ENCODE results near the gene TMBIM4. TPM values are rescaled to one million over a fixed set of nuclear protein-coding genes. Genes with fewer than 3 reads are reported as not detected.

The TMBIM4 gene
- total RNA-seq, 2 donors from 2014 or later = 139 to 158 TPM

DNA sequence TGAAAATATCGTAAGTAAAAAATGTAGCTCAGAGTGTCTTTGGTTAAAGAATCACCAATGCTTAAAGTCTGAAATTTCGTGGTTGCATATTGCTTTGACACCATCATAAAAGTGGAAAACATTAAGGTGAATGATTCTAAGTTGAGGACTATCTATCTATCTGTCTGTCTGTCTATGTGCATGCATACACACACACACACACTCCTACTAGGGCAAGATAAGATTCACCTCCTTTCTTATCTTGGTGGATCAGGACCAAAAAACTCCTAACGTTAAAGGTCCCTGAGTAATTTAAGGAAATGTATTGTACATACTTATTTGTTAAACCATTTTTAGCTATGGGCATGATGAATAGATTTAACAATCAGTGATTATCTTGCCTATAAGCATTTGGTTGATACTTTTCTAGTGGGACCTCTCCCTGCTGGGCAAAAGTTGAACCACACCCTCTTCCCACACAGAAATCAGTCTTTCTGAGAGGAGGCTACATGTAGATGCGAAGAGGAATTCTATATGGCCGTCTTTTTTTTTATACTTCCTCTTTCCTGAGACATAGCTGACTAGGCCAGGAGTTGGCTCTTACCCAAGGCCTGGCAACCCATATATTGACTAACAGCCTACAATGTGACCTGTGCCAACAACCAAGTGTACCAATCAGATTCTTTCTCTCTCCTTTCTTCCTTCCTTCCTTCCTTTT is 19.9 kb downstream of the TMBIM4 start:
- DNase-seq = peak; percentile 71 to 76
- peak; percentile 90 for ATAC-seq
- intact Hi-C loops (cut with DNase I, micrococcal nuclease) = no loop called here

GRCh38 chr12:66144791-66145754 is 24.7 kb downstream of the TMBIM4 start:
- intact Hi-C loops (cut with DNase I, micrococcal nuclease) = no loop called here

DNA sequence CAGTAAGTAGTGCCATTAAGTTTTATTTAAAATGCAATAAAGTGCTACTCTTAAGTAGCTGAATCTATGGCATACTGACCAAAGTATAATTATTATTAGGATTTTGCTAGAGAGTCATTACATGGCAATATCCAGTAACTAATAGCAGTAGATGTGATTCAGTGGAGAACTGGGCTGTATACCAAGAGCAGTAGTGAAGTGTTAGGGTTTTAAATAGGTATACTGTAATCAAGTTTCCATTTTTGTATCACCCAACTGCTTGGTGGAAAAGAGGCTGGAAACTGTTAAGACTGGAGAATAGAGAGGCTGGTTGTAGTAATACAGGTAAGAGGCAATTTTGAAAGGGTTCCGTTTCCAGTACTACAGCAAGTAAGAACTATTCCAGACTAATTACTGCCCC is 25.9 kb downstream of the TMBIM4 start:
- intact Hi-C loops (cut with DNase I, micrococcal nuclease) = no loop called here
- DNase-seq (no peak), ATAC-seq (no peak)

More at GRCh38 chr12:66144791-66145754, 24.7 kb downstream of the TMBIM4 start:
- DNase-seq = peak; percentile 43 to 50
- ATAC-seq = peak; percentile 93

DNA sequence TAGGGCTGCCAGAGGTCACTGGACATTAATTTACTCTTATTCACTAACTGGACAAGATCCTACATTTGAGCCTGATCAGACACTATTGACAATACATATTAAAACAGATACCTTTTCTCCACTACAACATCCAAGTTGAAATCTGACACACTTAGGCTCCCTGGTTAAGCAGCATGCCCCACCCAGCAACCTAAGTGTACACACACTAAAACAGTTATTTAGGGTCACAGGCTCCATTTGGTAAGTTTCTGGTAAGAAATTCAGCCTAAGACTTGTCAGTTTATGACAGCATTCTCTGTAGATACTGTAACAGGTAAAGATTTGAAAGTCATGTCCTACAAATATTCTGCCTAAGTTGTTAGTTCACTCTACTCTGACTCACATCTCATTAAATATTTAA is 27.0 kb downstream of the TMBIM4 start:
- ATAC-seq = no peak
- DNase-seq = no peak
- intact Hi-C loops (cut with DNase I, micrococcal nuclease) = no loop called here

DNA sequence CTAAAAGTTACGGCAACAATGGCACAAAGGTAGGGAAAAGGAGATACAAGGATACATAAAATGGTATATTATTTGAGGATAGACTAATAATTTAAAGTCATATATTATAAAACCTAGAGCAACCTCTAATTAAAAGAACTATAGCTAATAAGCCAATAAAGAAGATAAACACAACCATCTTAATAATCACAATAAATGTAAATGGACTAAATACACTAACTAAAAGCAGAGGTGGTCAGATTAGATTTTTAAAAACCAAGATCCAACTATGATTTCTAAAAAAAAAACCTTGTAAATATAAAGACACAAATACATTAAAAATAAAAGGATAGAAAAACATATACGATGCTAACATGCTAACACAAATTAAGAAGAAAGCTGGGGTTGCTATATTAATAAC is 28.5 kb downstream of the TMBIM4 start:
- DNase-seq (no peak), ATAC-seq (no peak)
- intact Hi-C loops (cut with DNase I, micrococcal nuclease) = no loop called here

- DNase-seq (no peak), ATAC-seq (no peak)
- intact Hi-C loops (cut with DNase I, micrococcal nuclease) = no loop called here
These were observed 29.1 kb downstream of the TMBIM4 start for GRCh38 chr12:66140731-66141130.

GRCh38 chr12:66139328-66139727 is 30.5 kb downstream of the TMBIM4 start:
- DNase-seq (no peak), ATAC-seq (no peak)
- intact Hi-C loops (cut with DNase I, micrococcal nuclease) = no loop called here

DNA sequence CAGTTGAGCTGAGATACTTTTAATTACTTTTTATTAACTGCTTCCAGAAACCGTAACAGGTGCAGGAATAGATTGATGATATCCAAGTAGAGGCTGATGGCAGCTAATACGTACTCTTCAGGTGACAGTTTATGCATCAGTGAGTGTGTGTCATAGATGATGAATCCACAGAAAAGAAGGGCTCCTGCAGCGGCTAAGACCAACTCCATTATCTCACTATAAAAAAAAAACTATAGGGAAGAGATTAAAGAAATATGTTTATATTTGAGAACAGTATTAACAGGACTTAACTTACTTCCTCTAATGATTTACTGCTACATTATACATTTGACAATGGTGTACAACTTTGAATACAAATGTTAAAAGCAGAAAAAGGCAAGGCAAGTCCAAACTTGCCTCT is 31.9 kb downstream of the TMBIM4 start:
- ATAC-seq (no peak), DNase-seq (no peak)

GRCh38 chr12:66132408-66132807 is 37.4 kb downstream of the TMBIM4 start:
- intact Hi-C loops (cut with DNase I, micrococcal nuclease) = no loop called here
- ATAC-seq (no peak), DNase-seq (no peak)

More for the DNA sequence above, 31.9 kb downstream of the TMBIM4 start:
- intact Hi-C loops (cut with DNase I, micrococcal nuclease) = no loop called here

DNA sequence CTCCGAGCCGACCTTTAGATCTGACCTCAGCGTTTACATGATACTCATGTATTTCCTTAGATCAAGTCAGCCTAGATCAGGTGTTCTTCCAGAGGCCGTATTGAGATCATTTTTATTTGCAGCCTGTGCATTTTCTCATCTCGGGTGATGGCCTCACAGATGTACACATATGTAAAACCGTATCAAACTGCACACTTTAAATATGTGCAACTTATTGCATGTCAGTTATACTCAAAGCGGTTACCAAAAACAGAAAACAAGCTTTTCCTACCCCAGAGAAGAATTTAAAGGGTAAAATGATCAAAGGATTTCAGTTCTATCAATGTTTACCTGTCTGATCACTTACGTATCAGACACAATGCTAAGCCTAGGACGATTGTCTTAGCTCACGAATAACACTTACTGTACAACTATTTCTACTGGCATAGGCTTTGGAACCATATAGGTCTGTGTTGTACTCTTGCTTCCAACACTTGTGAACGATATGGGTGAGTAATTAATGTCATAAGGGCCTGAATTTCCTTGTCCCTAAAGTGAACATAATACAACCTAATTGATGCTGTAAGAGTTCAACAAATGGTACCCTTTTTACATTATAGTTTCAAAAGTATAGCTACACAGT is 38.6 kb downstream of the TMBIM4 start:
- intact Hi-C loops (cut with DNase I, micrococcal nuclease) = no loop called here
- DNase-seq (no peak), ATAC-seq (peak; percentile 72)

GRCh38 chr12:66130267-66131066 is 39.3 kb downstream of the TMBIM4 start, which contains the start of gene LLPH:
LLPH (minus strand) TSS chr12:66130750; CDS start chr12:66129106, 1,644 bp downstream.
- ATAC-seq (peak; percentile 98), DNase-seq (peak; percentile 92 to 95)
- intact Hi-C loops (cut with DNase I, micrococcal nuclease) = no loop called here

DNA sequence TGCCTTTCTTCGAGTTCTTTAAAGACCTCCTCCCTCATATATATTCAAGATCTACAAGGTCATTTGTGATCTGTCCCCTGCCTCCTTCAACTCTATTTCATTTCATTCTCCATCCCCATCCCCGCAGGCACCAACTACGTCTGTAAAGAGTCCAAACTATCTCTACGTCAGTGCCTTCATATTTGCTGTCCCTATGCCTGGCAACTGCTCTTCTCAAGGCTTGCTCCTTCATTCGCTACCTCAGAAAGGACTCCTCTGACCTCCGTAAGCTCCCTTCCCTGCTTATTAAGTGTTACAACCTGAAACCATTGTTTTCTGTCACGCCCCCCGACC is 39.9 kb downstream of the TMBIM4 start:
- ATAC-seq (peak; percentile 44), DNase-seq (no peak)
- intact Hi-C loops (cut with DNase I, micrococcal nuclease) = no loop called here

GRCh38 chr12:66127650-66128049 is 42.1 kb downstream of the TMBIM4 start:
- ATAC-seq (no peak), DNase-seq (no peak)
- intact Hi-C loops (cut with DNase I, micrococcal nuclease) = no loop called here

DNA sequence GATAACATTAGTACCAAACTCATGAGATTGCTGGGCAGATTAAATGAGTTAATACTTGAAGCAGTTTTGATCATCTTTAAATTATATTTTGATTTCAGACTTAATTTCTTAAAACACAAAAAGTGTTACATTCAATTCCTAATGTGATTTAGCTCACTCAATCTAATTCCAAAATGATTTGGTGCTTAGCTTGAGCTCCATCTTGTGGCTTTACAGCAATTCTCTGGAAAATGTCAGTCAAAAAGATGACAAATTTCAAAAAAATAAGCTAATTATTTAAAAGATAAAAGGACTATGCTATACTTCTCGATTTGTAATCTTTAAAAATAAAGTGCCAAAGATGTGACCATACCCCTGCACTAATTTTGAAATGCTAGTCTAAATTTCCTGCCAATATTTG is 49.3 kb downstream of the TMBIM4 start:
- intact Hi-C loops (cut with DNase I, micrococcal nuclease) = no loop called here
- ATAC-seq = no peak
- DNase-seq = no peak

DNA sequence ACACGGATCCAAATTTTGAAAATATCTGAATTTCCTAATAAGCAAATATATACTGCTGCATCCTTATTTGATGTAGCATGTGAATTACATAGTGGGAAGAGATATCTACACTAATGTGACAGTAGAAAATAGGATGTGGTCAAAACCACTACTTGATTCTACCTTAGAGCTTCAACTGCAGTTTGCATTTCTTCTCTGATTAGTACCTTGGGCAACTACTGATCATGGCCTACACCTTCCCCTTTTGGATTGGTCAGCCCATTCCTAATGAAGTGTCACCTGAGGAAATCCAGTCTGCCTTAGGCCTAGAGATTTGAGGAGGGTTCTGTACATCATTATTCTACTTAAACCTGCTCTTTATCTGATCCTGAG is 49.9 kb downstream of the TMBIM4 start:
- no peak for DNase-seq
- ATAC-seq = no peak
- intact Hi-C loops (cut with DNase I, micrococcal nuclease) = no loop called here

DNA sequence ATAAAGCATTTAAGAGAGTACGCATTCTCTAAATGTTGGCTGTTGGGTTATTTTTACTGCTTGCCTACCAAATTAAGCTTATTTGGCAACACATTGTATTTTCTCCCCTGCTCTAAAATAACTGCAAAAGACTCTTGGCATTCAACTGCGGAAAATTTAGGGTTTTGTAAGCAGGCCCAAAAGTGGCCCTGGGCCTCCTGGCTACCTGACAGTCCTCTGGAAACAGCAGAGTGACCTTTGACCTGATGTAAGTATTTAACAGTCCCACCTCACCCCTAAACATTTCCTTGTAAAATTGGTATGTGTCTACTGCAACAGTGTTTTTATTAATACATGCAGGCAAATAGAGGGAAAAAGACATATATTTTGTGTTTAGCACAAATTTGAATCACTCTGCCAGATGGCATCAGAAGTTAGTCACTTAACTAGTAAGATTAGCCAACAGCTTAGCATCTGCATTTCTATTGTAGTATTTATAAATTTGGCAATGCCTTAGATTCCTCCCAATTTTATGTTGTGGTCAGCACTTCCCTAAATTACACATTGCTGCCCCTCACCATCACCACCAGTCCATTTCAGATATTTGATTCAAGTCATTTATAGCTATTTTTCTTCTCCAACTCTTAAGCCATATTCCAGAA is 50.4 kb downstream of the TMBIM4 start:
- no peak for ATAC-seq
- intact Hi-C loops (cut with DNase I, micrococcal nuclease) = no loop called here
- DNase-seq = no peak

GRCh38 chr12:66118240-66118891 is 51.4 kb downstream of the TMBIM4 start:
- intact Hi-C loops (cut with DNase I, micrococcal nuclease) = no loop called here
- DNase-seq (no peak), ATAC-seq (no peak)

GRCh38 chr12:66117242-66117641 is 52.6 kb downstream of the TMBIM4 start:
- DNase-seq (no peak), ATAC-seq (no peak)
- intact Hi-C loops (cut with DNase I, micrococcal nuclease) = no loop called here
